Thyroid gland (tissue), 4 donors: ENCODE results near the gene COX10.
"Not testable (repeated sequence)": the region's sequence is repeated elsewhere in the genome, so short reads cannot be mapped to it uniquely, and the experiment has no call there.

ENCODE experiments used
- CTCF ChIP-seq, 6 experiments: fragments of 200-600 bp in 3 of 6; fragments of 450-650 bp in 3 of 6; sonication (generic) in 3 of 6; IDR thresholded peaks; one replicate each; pipeline ENCODE4 v1.5.1; 2016 to 2019; ENCODE audit warnings: antibody characterized with exemption in 6 of 6, mild to moderate bottlenecking in 2 of 6, inconsistent platforms in 1 of 6, moderate library complexity in 1 of 6
- POLR2A ChIP-seq, 2 donors: fragments of 450-650 bp; IDR thresholded peaks; one replicate each; pipeline ENCODE4 v1.6.1; 2017; ENCODE audit warnings: antibody characterized with exemption in 2 of 2, mild to moderate bottlenecking in 2 of 2, moderate library complexity in 1 of 2

GRCh38 chr17:14190774-14191173 is 121.5 kb downstream of the COX10 start:
- TF ChIP-seq CTCF, POLR2A (IDR thresholded peaks at IDR 0.05): not testable (repeated sequence)
